Activated CD4-positive, CD25-positive, alpha-beta regulatory T cell (primary cell): ENCODE measurements around the gene PROX2.

Experiments used
- DNase-seq, 4 experiments: peaks; one replicate each; lab custom pipeline; 2025; lab: John Stamatoyannopoulos, UW

PROX2 gene

GRCh38 chr14:74843653-74844052 lies 32.3 kb downstream of the PROX2 start:
- no peak for DNase-seq

GRCh38 chr14:74841230-74842207 lies 34.4 kb downstream of the PROX2 start:
- DNase-seq = no peak

GRCh38 chr14:74840603-74841030 lies 35.3 kb downstream of the PROX2 start:
- DNase-seq = no peak

- no peak for DNase-seq
Measured at GRCh38 chr14:74838166-74838565, 37.8 kb downstream of the PROX2 start.

- no peak for DNase-seq
Measured at GRCh38 chr14:74836251-74836960, 39.5 kb downstream of the PROX2 start.

- DNase-seq = no peak
Measured at GRCh38 chr14:74835645-74836250, 40.2 kb downstream of the PROX2 start.

GRCh38 chr14:74834692-74835392 lies 41.1 kb downstream of the PROX2 start:
- DNase-seq = no peak

- no peak for DNase-seq
Measured at GRCh38 chr14:74832849-74833248, 43.1 kb downstream of the PROX2 start.

- no peak for DNase-seq
Measured at GRCh38 chr14:74829251-74829650, 46.7 kb downstream of the PROX2 start.

- DNase-seq = no peak
Measured at GRCh38 chr14:74826574-74826973, 49.4 kb downstream of the PROX2 start.
